HepG2 (cell line): ENCODE results near the gene CFAP100. TPM values are rescaled to one million over a fixed set of nuclear protein-coding genes. Genes with fewer than 3 reads are reported as not detected.

Source experiments
- CHD2 ChIP-seq: IDR thresholded peaks from 2 replicates; pipeline ENCODE4 v1.6.1; 2011; ENCODE audit warnings: low read depth, low read length, improper control_type of control experiment
- IRF2 ChIP-seq: IDR thresholded peaks from 2 replicates; pipeline ENCODE4 v1.6.1; 2018; ENCODE audit warnings: missing genetic modification reagents, missing compliant biosample characterization
- KDM6A ChIP-seq: IDR thresholded peaks from 2 replicates; pipeline ENCODE4 v1.6.1; 2016; ENCODE audit warnings: low read depth
- RFXAP ChIP-seq: sonication (generic); formaldehyde crosslinking; IDR thresholded peaks from 2 replicates; pipeline ENCODE4 v1.4.0; 2020; ENCODE audit warnings: missing genetic modification reagents, borderline replicate concordance
- RXRA ChIP-seq: sonication (generic); formaldehyde crosslinking; IDR thresholded peaks from 2 replicates; pipeline ENCODE4 v1.5.1; 2020; ENCODE audit warnings: missing genetic modification reagents
- SP4 ChIP-seq: sonication (generic); formaldehyde crosslinking; IDR thresholded peaks from 2 replicates; pipeline ENCODE4 v1.8.1; 2023; ENCODE audit warnings: mild to moderate bottlenecking, missing genetic modification reagents
- ZBTB49 ChIP-seq: sonication (generic); formaldehyde crosslinking; IDR thresholded peaks from 2 replicates; pipeline ENCODE4 v1.4.0; 2020; ENCODE audit warnings: missing genetic modification reagents, borderline replicate concordance
- ZFP90 ChIP-seq: sonication (generic); formaldehyde crosslinking; IDR thresholded peaks from 2 replicates; pipeline ENCODE4 v1.8.0; 2022; ENCODE audit warnings: missing genetic modification reagents, mild to moderate bottlenecking, inconsistent platforms, borderline replicate concordance
- ZFY ChIP-seq: sonication (generic); formaldehyde crosslinking; IDR thresholded peaks from 2 replicates; pipeline ENCODE4 v1.4.0; 2020; ENCODE audit warnings: missing genetic modification reagents
- ZMAT3 ChIP-seq: sonication (generic); formaldehyde crosslinking; conservative IDR thresholded peaks from 2 replicates; pipeline ENCODE4 v1.7.0; 2021; ENCODE audit warnings: missing genetic modification reagents
- ZNF383 ChIP-seq: sonication (generic); formaldehyde crosslinking; IDR thresholded peaks from 2 replicates; pipeline ENCODE4 v1.4.0; 2020; ENCODE audit warnings: missing genetic modification reagents, mild to moderate bottlenecking, borderline replicate concordance
- ZNF563 ChIP-seq: sonication (generic); formaldehyde crosslinking; IDR thresholded peaks from 2 replicates; pipeline ENCODE4 v1.8.0; 2022; ENCODE audit warnings: mild to moderate bottlenecking, moderate library complexity, missing genetic modification reagents
- ZNF564 ChIP-seq: sonication (generic); formaldehyde crosslinking; IDR thresholded peaks from 2 replicates; pipeline ENCODE4 v1.8.1; 2023; ENCODE audit warnings: mild to moderate bottlenecking, missing genetic modification reagents
- ZNF704 ChIP-seq: sonication (generic); formaldehyde crosslinking; IDR thresholded peaks from 2 replicates; pipeline ENCODE4 v1.8.1; 2023; ENCODE audit warnings: mild to moderate bottlenecking, inconsistent platforms, moderate library complexity, missing genetic modification reagents, borderline replicate concordance
- polyA plus RNA-seq, 8 experiments: library from polyadenylated mRNA; depleted of rRNA in 3 of 8; stranded (reverse) in 7 of 8; unstranded in 1 of 8; fragments of >200 nt; fragmentation: Illumina TruSeq in 4 of 8; extraction: Trizol in 4 of 8; gene quantifications; 2 replicates each; pipeline versions ENCODE4 v1.2.1 to v1.2.3, GENCODE V29; 2011 to 2016; ENCODE audit warnings: low read depth in 4 of 8, missing spikeins in 1 of 8, mixed read lengths in 1 of 8; ENCODE audit not compliant: insufficient read depth in 1 of 8
- total RNA-seq, 5 experiments: library from RNA; depleted of rRNA; stranded (reverse); fragments of >200 nt; fragmentation: Illumina TruSeq; extraction: Trizol; gene quantifications; 2 replicates each; pipeline ENCODE4 v1.2.3, GENCODE V29; 2016; ENCODE audit warnings: low read depth in 1 of 5
- TF ChIP-seq, protein P1 (sequence below): sonication (generic); formaldehyde crosslinking; IDR thresholded peaks from 2 replicates; pipeline ENCODE4 v1.5.1; 2020; ENCODE audit warnings: missing genetic modification reagents, mild to moderate bottlenecking, borderline replicate concordance
- TF ChIP-seq, protein P2 (sequence below): sonication (generic); formaldehyde crosslinking; IDR thresholded peaks from 2 replicates; pipeline ENCODE4 v1.4.0; 2020; ENCODE audit warnings: mild to moderate bottlenecking, missing genetic modification reagents
- TF ChIP-seq, protein P3 (sequence below): sonication (generic); formaldehyde crosslinking; IDR thresholded peaks from 2 replicates; pipeline ENCODE4 v1.8.0; 2023; ENCODE audit warnings: mild to moderate bottlenecking, missing genetic modification reagents
- TF ChIP-seq, protein P4 (sequence below): sonication (generic); formaldehyde crosslinking; IDR thresholded peaks from 2 replicates; pipeline ENCODE4 v1.5.0; 2020; ENCODE audit warnings: missing genetic modification reagents, mild to moderate bottlenecking, borderline replicate concordance
- TF ChIP-seq, protein P5 (sequence below): sonication (generic); formaldehyde crosslinking; IDR thresholded peaks from 2 replicates; pipeline ENCODE4 v1.5.0; 2020; ENCODE audit warnings: mild to moderate bottlenecking, missing genetic modification reagents

The CFAP100 gene
- total and polyA plus RNA-seq, 2 of the 13 experiments (the other 11 are each of a cell fraction or from before 2014, with no cell fraction given), result 0.32 TPM; not detected in 1

DNA sequence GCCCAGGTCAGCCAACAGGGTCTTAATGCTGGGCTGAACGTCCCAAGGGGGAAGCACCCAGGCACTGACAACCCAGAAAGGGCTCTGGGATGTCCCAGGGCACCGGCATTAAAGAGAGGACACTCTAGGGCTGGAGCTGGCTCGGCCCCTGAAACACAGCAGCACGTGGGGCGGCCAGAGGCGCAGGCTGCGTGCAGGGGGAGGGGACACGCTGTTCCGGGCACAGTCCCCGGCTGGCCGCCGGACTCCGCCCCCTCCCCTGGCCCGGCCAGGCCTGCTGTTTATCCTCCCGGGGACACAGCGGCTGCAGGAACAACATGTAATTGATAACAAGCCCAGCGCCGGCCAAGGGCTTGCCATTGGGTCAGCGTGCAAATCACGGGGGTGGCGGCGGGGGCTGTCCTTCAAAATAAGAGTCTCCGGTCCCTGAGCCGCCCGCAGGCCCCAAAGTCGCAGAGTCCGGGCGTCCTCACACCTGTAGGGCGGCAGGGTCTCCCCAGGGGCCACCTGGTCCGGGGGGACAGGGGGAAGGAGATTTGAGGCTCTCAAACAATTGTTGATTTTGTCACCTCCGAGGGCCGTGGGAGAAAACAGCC lies 38.8 kb upstream of the CFAP100 start (continued):
- TF ChIP-seq ZFP90 (CRISPR knock-in tag) (peak; percentile 89; the same call in 1 of the 2 replicates), ZMAT3 (CRISPR knock-in tag) (peak; percentile 76; the same call in 1 of the 2 replicates), ZBTB49 (CRISPR knock-in tag) (0 out of 2 replicates have a peak, but pooled peaks have one; percentile 28), KDM6A (peak; percentile 31; the same call in 1 of the 2 replicates), ZNF564 (no peak), ZNF563 (CRISPR knock-in tag) (peak; percentile 76), ZFY (CRISPR knock-in tag) (peak; percentile 73), SP4 (CRISPR knock-in tag) (peak; percentile 71), ZNF704 (CRISPR knock-in tag) (peak; percentile 50; the same call in 1 of the 2 replicates), ZNF383 (no peak), IRF2 (CRISPR knock-in tag) (0 out of 2 replicates have a peak, but pooled peaks have one; percentile 35), RXRA (CRISPR knock-in tag) (peak; percentile 55; the same call in 1 of the 2 replicates), CHD2 (0 out of 2 replicates have a peak, but pooled peaks have one; percentile 44), RFXAP (CRISPR knock-in tag) (peak; percentile 62; the same call in 1 of the 2 replicates)
- TF ChIP-seq, protein P1, sequence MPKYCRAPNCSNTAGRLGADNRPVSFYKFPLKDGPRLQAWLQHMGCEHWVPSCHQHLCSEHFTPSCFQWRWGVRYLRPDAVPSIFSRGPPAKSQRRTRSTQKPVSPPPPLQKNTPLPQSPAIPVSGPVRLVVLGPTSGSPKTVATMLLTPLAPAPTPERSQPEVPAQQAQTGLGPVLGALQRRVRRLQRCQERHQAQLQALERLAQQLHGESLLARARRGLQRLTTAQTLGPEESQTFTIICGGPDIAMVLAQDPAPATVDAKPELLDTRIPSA (CRISPR knock-in tag), result 0 out of 2 replicates have a peak, but pooled peaks have one; percentile 74
- TF ChIP-seq, protein P2, sequence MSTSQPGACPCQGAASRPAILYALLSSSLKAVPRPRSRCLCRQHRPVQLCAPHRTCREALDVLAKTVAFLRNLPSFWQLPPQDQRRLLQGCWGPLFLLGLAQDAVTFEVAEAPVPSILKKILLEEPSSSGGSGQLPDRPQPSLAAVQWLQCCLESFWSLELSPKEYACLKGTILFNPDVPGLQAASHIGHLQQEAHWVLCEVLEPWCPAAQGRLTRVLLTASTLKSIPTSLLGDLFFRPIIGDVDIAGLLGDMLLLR (CRISPR knock-in tag), result peak; percentile 84; the same call in 1 of the 2 replicates
- TF ChIP-seq, protein P3, sequence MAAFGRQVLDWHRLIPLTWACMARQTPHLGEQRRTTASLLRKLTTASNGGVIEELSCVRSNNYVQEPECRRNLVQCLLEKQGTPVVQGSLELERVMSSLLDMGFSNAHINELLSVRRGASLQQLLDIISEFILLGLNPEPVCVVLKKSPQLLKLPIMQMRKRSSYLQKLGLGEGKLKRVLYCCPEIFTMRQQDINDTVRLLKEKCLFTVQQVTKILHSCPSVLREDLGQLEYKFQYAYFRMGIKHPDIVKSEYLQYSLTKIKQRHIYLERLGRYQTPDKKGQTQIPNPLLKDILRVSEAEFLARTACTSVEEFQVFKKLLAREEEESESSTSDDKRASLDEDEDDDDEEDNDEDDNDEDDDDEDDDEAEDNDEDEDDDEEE (CRISPR knock-in tag), result 0 out of 2 replicates have a peak, but pooled peaks have one; percentile 5
- TF ChIP-seq, protein P4, sequence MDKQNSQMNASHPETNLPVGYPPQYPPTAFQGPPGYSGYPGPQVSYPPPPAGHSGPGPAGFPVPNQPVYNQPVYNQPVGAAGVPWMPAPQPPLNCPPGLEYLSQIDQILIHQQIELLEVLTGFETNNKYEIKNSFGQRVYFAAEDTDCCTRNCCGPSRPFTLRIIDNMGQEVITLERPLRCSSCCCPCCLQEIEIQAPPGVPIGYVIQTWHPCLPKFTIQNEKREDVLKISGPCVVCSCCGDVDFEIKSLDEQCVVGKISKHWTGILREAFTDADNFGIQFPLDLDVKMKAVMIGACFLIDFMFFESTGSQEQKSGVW (CRISPR knock-in tag), result no peak; the same call in 1 of the 2 replicates
- TF ChIP-seq, protein P5, sequence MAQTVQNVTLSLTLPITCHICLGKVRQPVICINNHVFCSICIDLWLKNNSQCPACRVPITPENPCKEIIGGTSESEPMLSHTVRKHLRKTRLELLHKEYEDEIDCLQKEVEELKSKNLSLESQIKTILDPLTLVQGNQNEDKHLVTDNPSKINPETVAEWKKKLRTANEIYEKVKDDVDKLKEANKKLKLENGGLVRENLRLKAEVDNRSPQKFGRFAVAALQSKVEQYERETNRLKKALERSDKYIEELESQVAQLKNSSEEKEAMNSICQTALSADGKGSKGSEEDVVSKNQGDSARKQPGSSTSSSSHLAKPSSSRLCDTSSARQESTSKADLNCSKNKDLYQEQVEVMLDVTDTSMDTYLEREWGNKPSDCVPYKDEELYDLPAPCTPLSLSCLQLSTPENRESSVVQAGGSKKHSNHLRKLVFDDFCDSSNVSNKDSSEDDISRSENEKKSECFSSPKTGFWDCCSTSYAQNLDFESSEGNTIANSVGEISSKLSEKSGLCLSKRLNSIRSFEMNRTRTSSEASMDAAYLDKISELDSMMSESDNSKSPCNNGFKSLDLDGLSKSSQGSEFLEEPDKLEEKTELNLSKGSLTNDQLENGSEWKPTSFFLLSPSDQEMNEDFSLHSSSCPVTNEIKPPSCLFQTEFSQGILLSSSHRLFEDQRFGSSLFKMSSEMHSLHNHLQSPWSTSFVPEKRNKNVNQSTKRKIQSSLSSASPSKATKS (CRISPR knock-in tag), result peak; percentile 92; the same call in 1 of the 2 replicates
